HEK293 (cell line): Measurements from ENCODE around the gene IGFLR1.

Experiments used
- CTCF ChIA-PET: fragments of 350-600 bp; formaldehyde crosslinking; extraction: SDS; loops from one replicate; lab custom pipeline; 2021; ENCODE audit warnings: antibody characterized with exemption; lab: Yijun Ruan, JAX
- POLR2A ChIA-PET: fragments of 300-600 bp; formaldehyde crosslinking; extraction: SDS; loops from one replicate; lab custom pipeline; 2020; ENCODE audit warnings: antibody characterized with exemption, inconsistent platforms; lab: Yijun Ruan, JAX
- H3K27ac ChIP-seq: fragments of 200-500 bp; sonication (Bioruptor generic); 2 replicates; pipeline ENCODE4 v1.5.1; 2014; ENCODE audit warnings: low read depth, low read length, control low read depth, inconsistent platforms; ENCODE audit errors: extremely low read depth
- H3K36me3 ChIP-seq, 2 experiments: fragments of 200-500 bp in 1 of 2; sonication (Bioruptor generic) in 1 of 2; 1 replicate in 1 of 2; 2 replicates in 1 of 2; pipeline ENCODE4 v1.5.1; 2014 to 2017; ENCODE audit warnings: inconsistent platforms in 2 of 2, low read length in 2 of 2; ENCODE audit not compliant: control insufficient read depth in 2 of 2, insufficient read depth in 1 of 2
- H3K4me1 ChIP-seq: fragments of 200-500 bp; sonication (Bioruptor generic); 2 replicates; pipeline ENCODE4 v1.5.1; 2014; ENCODE audit warnings: mild to moderate bottlenecking, low read length, inconsistent platforms; ENCODE audit not compliant: control insufficient read depth, insufficient read depth
- H3K4me3 ChIP-seq: 2 replicates; pipeline ENCODE4 v1.5.1; 2011; ENCODE audit warnings: low read depth, mild to moderate bottlenecking, control low read depth, low read length, moderate library complexity
- H3K9me3 ChIP-seq: fragments of 200-500 bp; sonication (Bioruptor generic); 2 replicates; pipeline ENCODE4 v1.5.1; 2014; ENCODE audit warnings: low read depth, low read length, inconsistent platforms; ENCODE audit not compliant: control insufficient read depth, insufficient read depth
- HIC1 ChIP-seq: fragments of 450-650 bp; formaldehyde crosslinking; IDR thresholded peaks from 2 replicates; pipeline ENCODE4 v1.5.1; 2016; ENCODE audit warnings: missing biosample characterization, missing genetic modification characterization
- KLF7 ChIP-seq: fragments of 450-650 bp; formaldehyde crosslinking; IDR thresholded peaks from 2 replicates; pipeline ENCODE4 v1.5.1; 2016; ENCODE audit warnings: missing biosample characterization, missing genetic modification characterization, borderline replicate concordance
- KLF8 ChIP-seq: fragments of 450-650 bp; formaldehyde crosslinking; IDR thresholded peaks from 2 replicates; pipeline ENCODE4 v1.5.1; 2016; ENCODE audit warnings: missing biosample characterization, missing genetic modification characterization
- PRDM10 ChIP-seq: fragments of 450-650 bp; formaldehyde crosslinking; IDR thresholded peaks from 2 replicates; pipeline ENCODE4 v1.5.1; 2016; ENCODE audit warnings: missing biosample characterization, missing genetic modification characterization
- RBAK ChIP-seq: fragments of 450-650 bp; formaldehyde crosslinking; IDR thresholded peaks from 2 replicates; pipeline ENCODE4 v1.5.1; 2016; ENCODE audit warnings: missing biosample characterization, missing genetic modification characterization
- ZBTB1 ChIP-seq: fragments of 450-650 bp; formaldehyde crosslinking; IDR thresholded peaks from 2 replicates; pipeline ENCODE4 v1.5.1; 2016; ENCODE audit warnings: missing biosample characterization, missing genetic modification characterization
- ZBTB10 ChIP-seq: fragments of 450-650 bp; formaldehyde crosslinking; IDR thresholded peaks from 2 replicates; pipeline ENCODE4 v1.5.1; 2016; ENCODE audit warnings: missing biosample characterization, missing genetic modification characterization
- ZFP41 ChIP-seq: fragments of 450-650 bp; formaldehyde crosslinking; IDR thresholded peaks from 2 replicates; pipeline ENCODE4 v1.5.1; 2016; ENCODE audit warnings: missing biosample characterization, missing genetic modification characterization, borderline replicate concordance
- ZNF248 ChIP-seq: fragments of 450-650 bp; formaldehyde crosslinking; IDR thresholded peaks from 2 replicates; pipeline ENCODE4 v1.5.1; 2017; ENCODE audit warnings: missing biosample characterization, missing genetic modification characterization
- ZNF302 ChIP-seq: fragments of 450-650 bp; formaldehyde crosslinking; IDR thresholded peaks from 2 replicates; pipeline ENCODE4 v1.5.1; 2016; ENCODE audit warnings: missing biosample characterization, missing genetic modification characterization, low read depth
- ZNF391 ChIP-seq: fragments of 450-650 bp; formaldehyde crosslinking; IDR thresholded peaks from 2 replicates; pipeline ENCODE4 v1.5.1; 2016; ENCODE audit warnings: low read depth, missing biosample characterization, missing genetic modification characterization, borderline replicate concordance
- ZNF394 ChIP-seq: fragments of 450-650 bp; formaldehyde crosslinking; IDR thresholded peaks from 2 replicates; pipeline ENCODE4 v1.5.1; 2016; ENCODE audit warnings: missing biosample characterization, missing genetic modification characterization, mild to moderate bottlenecking, moderate library complexity, borderline replicate concordance
- ZNF433 ChIP-seq: fragments of 450-650 bp; formaldehyde crosslinking; IDR thresholded peaks from 2 replicates; pipeline ENCODE4 v1.5.1; 2016; ENCODE audit warnings: missing biosample characterization, missing genetic modification characterization, low read depth
- ZNF473 ChIP-seq: fragments of 450-650 bp; formaldehyde crosslinking; IDR thresholded peaks from 2 replicates; pipeline ENCODE4 v1.5.1; 2017; ENCODE audit warnings: missing biosample characterization, missing genetic modification characterization
- ZNF513 ChIP-seq: fragments of 450-650 bp; IDR thresholded peaks from 2 replicates; pipeline ENCODE4 v1.5.1; 2018; ENCODE audit warnings: missing biosample characterization, missing genetic modification characterization
- ZNF639 ChIP-seq: fragments of 450-650 bp; formaldehyde crosslinking; IDR thresholded peaks from 2 replicates; pipeline ENCODE4 v1.5.1; 2016; ENCODE audit warnings: missing biosample characterization, missing genetic modification characterization
- ZNF645 ChIP-seq: fragments of 450-650 bp; formaldehyde crosslinking; IDR thresholded peaks from 2 replicates; pipeline ENCODE4; 2016; ENCODE audit warnings: missing biosample characterization, missing genetic modification characterization
- ZNF768 ChIP-seq: fragments of 450-650 bp; formaldehyde crosslinking; IDR thresholded peaks from 2 replicates; pipeline ENCODE4 v1.5.1; 2018; ENCODE audit warnings: missing biosample characterization, mild to moderate bottlenecking, missing genetic modification characterization
- ZNF776 ChIP-seq: fragments of 450-650 bp; formaldehyde crosslinking; IDR thresholded peaks from 2 replicates; pipeline ENCODE4 v1.5.0; 2017; ENCODE audit warnings: missing biosample characterization, missing genetic modification characterization, borderline replicate concordance
- ZNF837 ChIP-seq: fragments of 450-650 bp; formaldehyde crosslinking; IDR thresholded peaks from 2 replicates; pipeline ENCODE4 v1.5.1; 2016; ENCODE audit warnings: missing biosample characterization, missing genetic modification characterization

The IGFLR1 gene

GRCh38 chr19:35693835-35694599 lies 48.2 kb downstream of the IGFLR1 start (continued):
- TF ChIP-seq PRDM10 (tag by site-specific recombination) (no peak), ZNF391 (tag by site-specific recombination) (peak; percentile 85), ZNF513 (peak; percentile 98), KLF8 (tag by site-specific recombination) (peak; percentile 95), ZNF248 (tag by site-specific recombination) (0 out of 2 replicates have a peak, but pooled peaks have one; percentile 31), ZNF302 (tag by site-specific recombination) (peak; percentile 86; the same call in 1 of the 2 replicates), ZNF776 (tag by site-specific recombination) (no peak), KLF7 (tag by site-specific recombination) (peak; percentile 81), ZBTB1 (tag by site-specific recombination) (peak; percentile 38; the same call in 1 of the 2 replicates), ZNF473 (tag by site-specific recombination) (peak; percentile 82)

- Histone ChIP-seq H3K4me1 (no peaks in the 10 kb centered on the region), H3K4me3 (no peak overlapping the region), H3K9me3 (no peaks in the 10 kb centered on the region; the same call in 1 of the 2 replicates), H3K36me3 (no peaks in the 10 kb centered on the region; a peak in 1 of 3 replicates), H3K27ac (no peak overlapping the region)
- ChIA-PET POLR2A (interaction anchor here (1.2 to 2.0 kb wide), 3 partner anchors 9 to 49 kb away, joined by 5 to 6 read pairs (median 5); partner anchors contain the start of gene COX6B1), CTCF (interaction anchor here (0.7 to 10.4 kb wide), 37 partner anchors 9 to 980 kb away, joined by 3 to 119 read pairs (median 5); partner anchors contain the start of genes LIN37, PSENEN, U2AF1L4 and ZBTB32)
- TF ChIP-seq ZNF394 = no peak
- TF ChIP-seq HIC1 (tag by site-specific recombination) = no peak
- no peak for TF ChIP-seq ZFP41 (tag by site-specific recombination)
- peak; percentile 10; the same call in 1 of the 2 replicates for TF ChIP-seq ZNF433
- TF ChIP-seq ZNF645 (tag by site-specific recombination) = no peak
- no peak for TF ChIP-seq ZNF837
- TF ChIP-seq ZBTB10 (tag by site-specific recombination) = no peak
- no peak for TF ChIP-seq ZNF768 (tag by site-specific recombination)
- no peak for TF ChIP-seq RBAK (tag by site-specific recombination)
- no peak for TF ChIP-seq ZNF639 (tag by site-specific recombination)
Measured at GRCh38 chr19:35693422-35693821, 48.8 kb downstream of the IGFLR1 start.
